Naive thymus-derived CD8-positive, alpha-beta T cell (primary cell): Measurements from ENCODE around the gene SQOR. TPM values are rescaled to one million over a fixed set of nuclear protein-coding genes. Genes with fewer than 3 reads are reported as not detected.

Experiments
- ATAC-seq, 2 donors: fragments of 150-1000 bp; cut with Tn5 transposase in 1 of 2; sonication (Bioruptor Pico), chemical (Tn5 transposase) in 1 of 2; 1 replicate in 1 of 2; 2 replicates in 1 of 2; pipeline ENCODE4 v1.10.0; 2021; ENCODE audit warnings: mild to moderate bottlenecking in 2 of 2, moderate library complexity in 2 of 2
- POLR2A ChIA-PET: fragments of 350-600 bp; sonication (Branson Sonifier 250); formaldehyde crosslinking; loops from one replicate; lab custom pipeline; 2021; ENCODE audit warnings: antibody characterized with exemption; lab: Charles Lee
- DNase-seq, 10 donors: peaks; one replicate each; pipeline versions ENCODE4 v3.0.0 to v3.0.0-alpha.2; 2020 to 2022
- H3K27ac Mint-ChIP-seq, 10 donors: one replicate each; pipeline ENCODE4 v1.8.0; 2020 to 2022; ENCODE audit warnings: mild to moderate bottlenecking in 10 of 10, mixed read lengths in 10 of 10, moderate library complexity in 4 of 10, inconsistent platforms in 1 of 10
- H3K27me3 Mint-ChIP-seq, 5 donors: one replicate each; pipeline ENCODE4 v1.8.0; 2021 to 2022; ENCODE audit warnings: mixed read lengths in 5 of 5
- H3K36me3 Mint-ChIP-seq, 3 donors: one replicate each; pipeline ENCODE4 v1.8.0; 2020 to 2022; ENCODE audit warnings: mixed read lengths in 3 of 3, mild to moderate bottlenecking in 2 of 3, inconsistent platforms in 1 of 3
- H3K4me1 Mint-ChIP-seq, 4 donors: one replicate each; pipeline ENCODE4 v1.8.0; 2021 to 2022; ENCODE audit warnings: mixed read lengths in 4 of 4
- H3K4me3 Mint-ChIP-seq, 10 donors: one replicate each; pipeline ENCODE4 v1.8.0; 2020 to 2022; ENCODE audit warnings: mild to moderate bottlenecking in 10 of 10, mixed read lengths in 10 of 10, moderate library complexity in 6 of 10, inconsistent platforms in 1 of 10
- H3K9me3 Mint-ChIP-seq, 9 donors: one replicate each; pipeline ENCODE4 v1.8.0; 2020 to 2022; ENCODE audit warnings: mixed read lengths in 9 of 9, mild to moderate bottlenecking in 3 of 9, inconsistent platforms in 1 of 9, moderate library complexity in 1 of 9
- polyA plus RNA-seq, 3 donors: library from polyadenylated mRNA; unstranded; fragments of 300-500 nt; fragmentation: Illumina TruSeq; gene quantifications; one replicate each; pipeline ENCODE4 v1.2.3, GENCODE V29; 2021
- total RNA-seq, 8 experiments: library from RNA in 2 of 8; stranded (reverse) in 2 of 8; gene quantifications; one replicate each; pipeline ENCODE4 v1.2.3 and lab custom pipeline; 2021 to 2026

SQOR gene
- total and polyA plus RNA-seq, 5 experiments from 2014 or later: 30.4 to 68.3 (median 58.6) TPM

GRCh38 chr15:45603881-45604280 lies 30.9 kb upstream of the SQOR start:
- Mint-ChIP-seq H3K36me3 (peaks cover 0 to 46% (median 3%) of the 10 kb centered on the region in 3 donors), H3K27me3 (no peaks in the 10 kb centered on the region), H3K4me1 (peaks cover 2 to 41% (median 11%) of the 10 kb centered on the region in 4 donors), H3K27ac (peak overlapping the region in 1 of 10 donors; percentile 61), H3K9me3 (no peaks in the 10 kb centered on the region), H3K4me3 (no peak overlapping the region)
- no peak for DNase-seq
- POLR2A ChIA-PET: no interaction called here
- no peak for ATAC-seq

- no peaks in the 10 kb centered on the region for H3K9me3 Mint-ChIP-seq
- H3K27ac Mint-ChIP-seq: peak overlapping the region in 4 of 10 donors; percentile 30 to 61 (median 54)
- POLR2A ChIA-PET: no interaction called here
- H3K4me1 Mint-ChIP-seq: peaks cover 2 to 41% (median 11%) of the 10 kb centered on the region in 4 donors
- H3K27me3 Mint-ChIP-seq: no peaks in the 10 kb centered on the region
- H3K36me3 Mint-ChIP-seq: peaks cover 0 to 50% (median 3%) of the 10 kb centered on the region in 3 donors
- H3K4me3 Mint-ChIP-seq: no peak overlapping the region
- no peak for ATAC-seq
- no peak for DNase-seq
Observed at GRCh38 chr15:45604326-45604725, 30.5 kb upstream of the SQOR start.

GRCh38 chr15:45606413-45606812 lies 28.4 kb upstream of the SQOR start:
- Mint-ChIP-seq H3K4me1 (peaks cover 2 to 33% (median 8%) of the 10 kb centered on the region in 4 donors), H3K27me3 (no peaks in the 10 kb centered on the region), H3K36me3 (peaks cover 0 to 51% (median 3%) of the 10 kb centered on the region in 3 donors), H3K9me3 (no peaks in the 10 kb centered on the region), H3K4me3 (no peak overlapping the region), H3K27ac (peak overlapping the region in 2 of 10 donors; percentile 37 to 49)
- POLR2A ChIA-PET: no interaction called here
- no peak for DNase-seq
- ATAC-seq: no peak

- Mint-ChIP-seq H3K36me3 (peaks cover 0 to 49% (median 3%) of the 10 kb centered on the region in 3 donors), H3K27ac (peak overlapping the region in 1 of 10 donors; percentile 49), H3K4me1 (peaks cover 2 to 31% (median 8%) of the 10 kb centered on the region in 4 donors), H3K9me3 (no peaks in the 10 kb centered on the region), H3K27me3 (no peaks in the 10 kb centered on the region), H3K4me3 (no peak overlapping the region)
- DNase-seq (no peak), ATAC-seq (no peak)
- POLR2A ChIA-PET: no interaction called here
Observed at GRCh38 chr15:45606841-45607240, 28.0 kb upstream of the SQOR start.

- ATAC-seq (no peak), DNase-seq (no peak)
- POLR2A ChIA-PET: no interaction called here
- Mint-ChIP-seq H3K4me3 (no peak overlapping the region), H3K36me3 (peaks cover 0 to 22% (median 3%) of the 10 kb centered on the region in 3 donors), H3K27ac (peak overlapping the region in 1 of 10 donors; percentile 76), H3K27me3 (no peaks in the 10 kb centered on the region), H3K9me3 (no peaks in the 10 kb centered on the region), H3K4me1 (peaks cover 0 to 6% (median 3%) of the 10 kb centered on the region in 4 donors)
Observed at GRCh38 chr15:45611305-45611704, 23.5 kb upstream of the SQOR start.

GRCh38 chr15:45612790-45613415 lies 21.9 kb upstream of the SQOR start:
- H3K4me1 Mint-ChIP-seq: peaks cover 0 to 3% (median under 1%) of the 10 kb centered on the region in 4 donors
- no peak overlapping the region for H3K27ac Mint-ChIP-seq
- no peaks in the 10 kb centered on the region for H3K27me3 Mint-ChIP-seq
- DNase-seq (no peak), ATAC-seq (no peak)
- POLR2A ChIA-PET: no interaction called here
- no peaks in the 10 kb centered on the region for H3K9me3 Mint-ChIP-seq
- no peak overlapping the region for H3K4me3 Mint-ChIP-seq
- peaks cover 0 to 11% (median 3%) of the 10 kb centered on the region in 3 donors for H3K36me3 Mint-ChIP-seq

- DNase-seq (no peak), ATAC-seq (no peak)
- Mint-ChIP-seq H3K9me3 (no peaks in the 10 kb centered on the region), H3K4me3 (no peak overlapping the region), H3K27ac (no peak overlapping the region), H3K36me3 (no peaks in the 10 kb centered on the region), H3K27me3 (no peaks in the 10 kb centered on the region), H3K4me1 (peaks cover 0 to 3% (median under 1%) of the 10 kb centered on the region in 4 donors)
- POLR2A ChIA-PET: no interaction called here
Observed at GRCh38 chr15:45616901-45617323, 17.9 kb upstream of the SQOR start.

GRCh38 chr15:45618813-45619212 lies 16.0 kb upstream of the SQOR start:
- peaks cover 0 to 7% (median 0%) of the 10 kb centered on the region in 9 donors for H3K9me3 Mint-ChIP-seq
- ATAC-seq (peak; percentile 23 to 49), DNase-seq (peak in 4 of 10 donors; percentile 9 to 65 (median 23))
- H3K4me3 Mint-ChIP-seq: no peak overlapping the region
- POLR2A ChIA-PET: interaction anchor here (0.6 to 0.7 kb wide), 2 partner anchors 16 to 209 kb away, joined by 4 to 6 read pairs; partner anchors contain the start of gene SQOR
- peaks cover 0 to 3% (median 0%) of the 10 kb centered on the region in 4 donors for H3K4me1 Mint-ChIP-seq
- peaks cover 0 to 4% (median 0%) of the 10 kb centered on the region in 3 donors for H3K36me3 Mint-ChIP-seq
- H3K27me3 Mint-ChIP-seq: no peaks in the 10 kb centered on the region
- no peak overlapping the region for H3K27ac Mint-ChIP-seq

GRCh38 chr15:45628136-45628535 lies 6.7 kb upstream of the SQOR start:
- ATAC-seq: no peak
- no peak for DNase-seq
- Mint-ChIP-seq H3K27me3 (no peaks in the 10 kb centered on the region), H3K4me3 (no peak overlapping the region), H3K4me1 (peaks cover 3 to 7% (median 6%) of the 10 kb centered on the region in 4 donors), H3K27ac (no peak overlapping the region), H3K36me3 (peaks cover 0 to 21% (median 9%) of the 10 kb centered on the region in 3 donors), H3K9me3 (peaks cover 9 to 43% (median 22%) of the 10 kb centered on the region in 9 donors)
- POLR2A ChIA-PET: no interaction called here

GRCh38 chr15:45630917-45631691 lies 3.7 kb upstream of the SQOR start:
- DNase-seq: no peak
- H3K4me3 Mint-ChIP-seq: peak overlapping the region in 1 of 10 donors; percentile 22

GRCh38 chr15:45631776-45632175 lies 3.1 kb upstream of the SQOR start:
- Mint-ChIP-seq H3K9me3 (peaks cover 3 to 12% (median 9%) of the 10 kb centered on the region in 9 donors), H3K36me3 (peaks cover 0 to 10% (median 0%) of the 10 kb centered on the region in 3 donors), H3K4me3 (no peak overlapping the region), H3K27ac (peak overlapping the region in 3 of 10 donors; percentile 1 to 71 (median 19)), H3K4me1 (peaks cover 7 to 24% (median 17%) of the 10 kb centered on the region in 4 donors), H3K27me3 (no peaks in the 10 kb centered on the region)
- ATAC-seq (no peak), DNase-seq (no peak)
- POLR2A ChIA-PET: no interaction called here

More at GRCh38 chr15:45630917-45631691, 3.7 kb upstream of the SQOR start:
- Mint-ChIP-seq H3K36me3 (peaks cover 0 to 17% (median 0%) of the 10 kb centered on the region in 3 donors), H3K27me3 (no peaks in the 10 kb centered on the region), H3K9me3 (peaks cover 3 to 19% (median 16%) of the 10 kb centered on the region in 9 donors), H3K4me1 (peaks cover 7 to 21% (median 15%) of the 10 kb centered on the region in 4 donors), H3K27ac (peak overlapping the region in 2 of 10 donors; percentile 64 to 71)
- ATAC-seq: no peak
- POLR2A ChIA-PET: interaction anchor here (0.6 kb wide), 1 partner anchor 153 kb away, joined by 3 read pairs; no protein-coding TSS in a partner anchor

GRCh38 chr15:45635191-45635638 lies 386 bp downstream of the SQOR start:
- Mint-ChIP-seq H3K9me3 (no peaks in the 10 kb centered on the region), H3K4me1 (peaks cover 24 to 59% (median 49%) of the 10 kb centered on the region in 4 donors), H3K4me3 (peak overlapping the region; percentile 94 to 98 (median 97)), H3K36me3 (peaks cover 0 to 4% (median 2%) of the 10 kb centered on the region in 3 donors), H3K27ac (peak overlapping the region; percentile 79 to 97 (median 92)), H3K27me3 (no peaks in the 10 kb centered on the region)
- ATAC-seq (peak; percentile 66 to 70), DNase-seq (peak; percentile 41 to 77 (median 62))
- POLR2A ChIA-PET: interaction anchor here (1.1 to 3.2 kb wide), 6 partner anchors 16 to 233 kb away, joined by 3 to 23 read pairs (median 4); partner anchors contain the start of gene BLOC1S6
